HS-5 (cell line): ENCODE measurements around the gene IQSEC1.

ENCODE experiments used
- DNase-seq: peaks from one replicate; pipeline ENCODE4 v3.0.0-alpha.2; 2012; ENCODE audit warnings: low read depth

The IQSEC1 gene

GRCh38 chr3:12967606-12968351, 105.5 kb downstream of the IQSEC1 start:
- DNase-seq = no peak

GRCh38 chr3:12966847-12967605, 106.2 kb downstream of the IQSEC1 start:
- no peak for DNase-seq

- DNase-seq = no peak
Measured at GRCh38 chr3:12965999-12966846, 107.0 kb downstream of the IQSEC1 start.

- DNase-seq = no peak
Measured at GRCh38 chr3:12964711-12965612, 108.3 kb downstream of the IQSEC1 start.

- no peak for DNase-seq
Measured at GRCh38 chr3:12963922-12964701, 109.1 kb downstream of the IQSEC1 start.

GRCh38 chr3:12963231-12963896, 109.9 kb downstream of the IQSEC1 start:
- DNase-seq = no peak

- no peak for DNase-seq
Measured at GRCh38 chr3:12962292-12962691, 110.9 kb downstream of the IQSEC1 start.

- no peak for DNase-seq
Measured at GRCh38 chr3:12961697-12962036, 111.6 kb downstream of the IQSEC1 start.

GRCh38 chr3:12961007-12961696, 112.1 kb downstream of the IQSEC1 start:
- DNase-seq = no peak

- DNase-seq = no peak
Measured at GRCh38 chr3:12960497-12960896, 112.7 kb downstream of the IQSEC1 start.

- DNase-seq = no peak
Measured at GRCh38 chr3:12959838-12960378, 113.3 kb downstream of the IQSEC1 start.

- DNase-seq = no peak
Measured at GRCh38 chr3:12959410-12959809, 113.8 kb downstream of the IQSEC1 start.

GRCh38 chr3:12957824-12958792, 115.1 kb downstream of the IQSEC1 start:
- DNase-seq = no peak

GRCh38 chr3:12957339-12957738, 115.9 kb downstream of the IQSEC1 start:
- no peak for DNase-seq

- no peak for DNase-seq
Measured at GRCh38 chr3:12956316-12956660, 116.9 kb downstream of the IQSEC1 start.

- DNase-seq = no peak
Measured at GRCh38 chr3:12955651-12956315, 117.4 kb downstream of the IQSEC1 start.

- no peak for DNase-seq
Measured at GRCh38 chr3:12954891-12955650, 118.2 kb downstream of the IQSEC1 start.
